ENCODE measurements around the gene IL11RA. TPM values are rescaled to one million over a fixed set of nuclear protein-coding genes. Genes with fewer than 3 reads are reported as not detected.

The IL11RA gene
- total RNA-seq, 6 experiments from 2014 or later: 9.7 to 21.5 (median 14.7) TPM

DNA sequence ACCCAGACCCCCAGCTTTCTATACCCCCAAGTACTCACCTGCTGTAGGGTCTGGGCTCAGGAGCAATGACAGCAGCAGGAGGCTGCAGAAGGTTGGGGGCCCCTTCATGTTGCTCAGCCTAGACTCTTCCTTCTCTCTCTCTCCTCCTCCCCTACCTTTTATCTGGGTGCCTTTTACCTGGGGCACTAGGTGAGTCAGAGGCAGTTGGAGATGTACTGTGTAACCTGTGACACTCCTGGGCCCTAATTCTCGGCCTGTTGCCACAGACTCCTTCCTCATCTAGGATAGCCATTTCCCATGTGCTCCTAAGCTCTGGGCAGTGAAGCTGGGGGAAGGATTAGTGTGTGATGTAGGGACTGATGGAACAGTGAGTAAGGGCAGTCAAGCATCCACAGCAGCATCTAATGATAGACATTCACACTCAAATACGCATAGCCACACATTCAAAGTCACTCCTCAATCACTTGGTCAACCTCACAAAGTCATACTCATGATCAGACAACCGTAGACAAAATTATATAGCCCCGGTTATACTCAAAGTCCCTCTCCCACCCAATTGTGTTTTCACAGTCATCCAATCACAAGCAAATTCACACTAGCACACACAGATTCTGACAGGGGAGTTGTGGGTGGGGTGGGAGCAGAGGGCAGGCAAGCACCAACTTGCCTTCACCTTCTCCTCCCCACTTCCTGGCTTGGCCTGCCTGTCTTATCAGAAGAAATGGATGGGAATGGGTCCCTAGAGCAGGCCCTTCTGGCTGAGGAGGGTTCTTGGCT, 10.7 kb downstream of the IL11RA start, which contains the start of gene CCL27:
TSS of gene CCL27 (minus strand) at position 132 of the 777 bp plus-strand sequence. CDS start at position 108, 24 bp downstream.
- H3K9me3 ChIP-seq: no peaks in the 10 kb centered on the region
- DNase-seq (no peak), ATAC-seq (no peak)
- intact Hi-C loops (cut with DNase I): no loop called here
- H3K36me3 ChIP-seq: no peaks in the 10 kb centered on the region
- H3K27me3 ChIP-seq: no peaks in the 10 kb centered on the region
- TF ChIP-seq CTCF (IDR thresholded peaks at IDR 0.05) (no peak), POLR2A (IDR thresholded peaks at IDR 0.05) (no peak)
- no peak within 1 kb of the TSS for H3K27ac ChIP-seq
- H3K4me3 ChIP-seq: no peak within 1 kb of the TSS
- WGBS (ENCODE audit: insufficient coverage, low coverage, low lambda C conversion rate, missing lambda C conversion rate): 89% methylated on average over 4 of the region's 4 CpGs
- peaks cover 0 to 11% (median 5%) of the 10 kb centered on the region in 4 donors for H3K4me1 ChIP-seq

- H3K4me3 ChIP-seq: no peak overlapping the region
- ATAC-seq: no peak
- no peaks in the 10 kb centered on the region for H3K27me3 ChIP-seq
- intact Hi-C loops (cut with DNase I): no loop called here
- peaks cover 0 to 11% (median 5%) of the 10 kb centered on the region in 4 donors for H3K4me1 ChIP-seq
- no peak for DNase-seq
- no peaks in the 10 kb centered on the region for H3K9me3 ChIP-seq
- H3K27ac ChIP-seq: no peak overlapping the region
- no peak for TF ChIP-seq CTCF (IDR thresholded peaks at IDR 0.05)
- H3K36me3 ChIP-seq: no peaks in the 10 kb centered on the region
Measured at GRCh38 chr9:34663303-34663605, 11.3 kb downstream of the IL11RA start.

GRCh38 chr9:34664281-34665066, 12.5 kb downstream of the IL11RA start:
- Histone ChIP-seq H3K4me1 (peaks cover 0 to 11% (median 5%) of the 10 kb centered on the region in 4 donors), H3K27ac (peak overlapping the region; percentile 74 to 93 (median 89)), H3K4me3 (peak overlapping the region; percentile 71 to 85 (median 72)), H3K27me3 (no peaks in the 10 kb centered on the region), H3K36me3 (no peaks in the 10 kb centered on the region), H3K9me3 (no peaks in the 10 kb centered on the region)
- ATAC-seq: peak; percentile 38 to 57 (median 55)
- intact Hi-C loops (cut with DNase I): no loop called here
- WGBS (ENCODE audit: insufficient coverage, low coverage, low lambda C conversion rate, missing lambda C conversion rate): 8% methylated on average over 7 of the region's 18 CpGs
- DNase-seq: peak; percentile 81 to 86 (median 83)
- TF ChIP-seq CTCF (IDR thresholded peaks at IDR 0.05) (peak; percentile 57 to 88 (median 82)), POLR2A (IDR thresholded peaks at IDR 0.05) (no peak)

GRCh38 chr9:34665067-34665380, 13.0 kb downstream of the IL11RA start:
- H3K9me3 ChIP-seq: no peaks in the 10 kb centered on the region
- H3K4me3 ChIP-seq: peak overlapping the region; percentile 71 to 85 (median 72)
- no peaks in the 10 kb centered on the region for H3K27me3 ChIP-seq
- no peak for TF ChIP-seq CTCF (IDR thresholded peaks at IDR 0.05)
- TF ChIP-seq POLR2A (IDR thresholded peaks at IDR 0.05): no peak
- H3K36me3 ChIP-seq: no peaks in the 10 kb centered on the region
- peak overlapping the region; percentile 74 to 93 (median 89) for H3K27ac ChIP-seq
- intact Hi-C loops (cut with DNase I): no loop called here
- WGBS (ENCODE audit: insufficient coverage, low coverage, low lambda C conversion rate, missing lambda C conversion rate): 3% methylated on average over 7 of the region's 26 CpGs
- peaks cover 0 to 11% (median 5%) of the 10 kb centered on the region in 4 donors for H3K4me1 ChIP-seq
- ATAC-seq: no peak
- DNase-seq: no peak

Measured in right lobe of liver (tissue), 6 donors.